GM21381 (cell line): Measurements from ENCODE around the gene HLA-B.
"Not testable (repeated sequence)": the region's sequence is repeated elsewhere in the genome, so short reads cannot be mapped to it uniquely, and the experiment has no call there.

Source experiments
- ATAC-seq: cut with Tn5 transposase; IDR thresholded peaks from one replicate; pipeline ENCODE4 v1.9.1; 2021; ENCODE audit warnings: mild to moderate bottlenecking, moderate library complexity; ENCODE audit not compliant: unreplicated experiment

The HLA-B gene

DNA sequence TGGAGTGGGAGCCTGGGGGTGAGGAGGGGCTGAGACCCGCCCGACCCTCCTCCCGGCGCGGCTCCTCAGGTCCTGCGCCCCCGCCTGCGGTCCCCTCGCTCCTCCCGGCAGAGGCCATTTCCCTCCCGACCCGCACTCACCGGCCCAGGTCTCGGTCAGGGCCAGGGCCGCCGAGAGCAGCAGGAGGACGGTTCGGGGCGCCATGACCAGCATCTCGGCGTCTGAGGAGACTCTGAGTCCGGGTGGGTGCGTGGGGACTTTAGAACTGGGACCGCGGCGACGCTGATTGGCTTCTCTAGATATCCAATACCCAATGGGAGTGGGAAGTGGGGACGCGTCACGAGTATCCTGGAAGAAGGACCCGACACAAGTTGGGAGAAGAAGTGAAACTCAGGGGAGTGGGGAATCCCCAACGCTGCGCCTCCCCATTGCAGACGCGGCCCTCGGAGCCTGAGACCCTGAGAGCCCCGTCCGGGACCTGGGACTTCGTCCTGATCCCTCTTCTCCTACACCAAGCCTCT lies at the start of gene HLA-B:
Gene HLA-B, minus strand, starts transcription at position 234 of the 521 bp plus-strand sequence. Its CDS starts 21 bp downstream, at position 213.
- ATAC-seq: peak; percentile 61

DNA sequence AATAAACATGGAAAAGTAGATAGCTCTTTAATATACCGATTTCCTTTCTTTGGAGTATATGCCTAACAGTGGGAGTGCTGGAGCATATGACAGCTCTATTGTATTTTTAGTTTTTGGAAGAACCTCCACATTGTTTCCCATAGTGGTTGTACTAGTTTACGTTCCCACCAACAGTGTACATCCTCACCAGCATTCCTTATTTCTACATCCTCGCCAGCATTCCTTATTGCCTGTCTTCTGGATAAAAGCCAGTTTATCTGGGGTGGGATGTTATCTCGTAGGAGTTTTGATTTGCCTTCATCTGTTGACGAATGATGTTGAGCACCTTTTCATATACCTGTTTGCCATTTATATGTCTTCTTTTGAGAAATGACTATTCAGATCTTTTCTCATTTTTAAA lies 49.0 kb upstream of the HLA-B start:
- ATAC-seq: no peak

DNA sequence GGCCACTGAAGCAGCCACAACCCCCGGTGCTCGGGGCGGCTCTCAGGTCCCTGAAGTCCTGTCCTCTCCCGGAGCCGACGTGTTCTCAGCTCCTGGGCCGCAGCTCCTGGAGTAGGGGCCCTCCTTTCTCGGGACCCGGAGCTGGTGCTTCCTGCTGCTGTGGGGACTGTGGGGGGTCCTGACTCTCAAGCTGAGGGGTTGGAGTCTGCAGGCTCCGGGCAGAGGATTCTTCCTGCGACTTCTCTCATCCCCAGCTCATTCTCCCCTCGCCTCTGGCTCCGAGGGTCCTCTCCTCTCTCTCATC lies 47.0 kb upstream of the HLA-B start:
- ATAC-seq: not testable (repeated sequence)

DNA sequence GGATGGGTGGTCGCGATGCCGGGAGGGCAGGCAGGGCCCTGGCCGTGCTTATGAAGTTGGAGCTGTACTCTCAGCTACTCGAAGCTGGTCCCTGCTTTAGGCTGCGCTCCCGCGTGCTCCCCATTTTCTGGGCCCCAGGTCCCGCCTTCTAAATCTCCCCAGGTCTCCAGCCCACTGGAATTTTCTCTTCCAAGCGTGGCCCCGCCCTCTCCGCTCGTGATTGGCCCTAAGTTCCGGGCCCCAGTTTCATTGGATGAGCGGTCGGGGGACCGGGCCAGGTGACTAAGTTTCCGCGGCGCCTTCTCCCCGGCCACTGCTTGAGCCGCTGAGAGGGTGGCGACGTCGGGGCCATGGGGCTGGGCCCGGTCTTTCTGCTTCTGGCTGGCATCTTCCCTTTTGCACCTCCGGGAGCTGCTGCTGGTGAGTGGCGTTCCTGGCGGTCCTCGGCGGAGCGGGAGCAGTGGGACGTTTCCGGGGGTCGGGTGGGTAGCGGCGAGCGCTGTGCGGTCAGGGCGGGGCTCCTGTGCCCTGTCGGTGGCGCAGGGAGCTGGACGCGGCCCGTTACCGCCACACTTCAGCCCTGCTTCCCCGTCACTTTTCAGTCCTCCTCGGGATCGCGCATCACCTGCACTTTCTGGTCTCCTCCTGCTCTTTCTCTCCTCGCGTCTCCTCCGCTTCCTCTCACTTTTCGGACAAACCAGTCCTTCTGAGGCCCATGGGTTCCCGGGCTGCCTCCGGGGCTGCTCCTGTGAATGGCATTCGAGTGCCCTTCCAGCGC lies 46.5 kb upstream of the HLA-B start, which contains the start of gene MICA:
Gene MICA, plus strand, starts transcription at position 313 of the 778 bp plus-strand sequence. Its CDS starts 38 bp downstream, at position 351.
- ATAC-seq: peak; percentile 58

DNA sequence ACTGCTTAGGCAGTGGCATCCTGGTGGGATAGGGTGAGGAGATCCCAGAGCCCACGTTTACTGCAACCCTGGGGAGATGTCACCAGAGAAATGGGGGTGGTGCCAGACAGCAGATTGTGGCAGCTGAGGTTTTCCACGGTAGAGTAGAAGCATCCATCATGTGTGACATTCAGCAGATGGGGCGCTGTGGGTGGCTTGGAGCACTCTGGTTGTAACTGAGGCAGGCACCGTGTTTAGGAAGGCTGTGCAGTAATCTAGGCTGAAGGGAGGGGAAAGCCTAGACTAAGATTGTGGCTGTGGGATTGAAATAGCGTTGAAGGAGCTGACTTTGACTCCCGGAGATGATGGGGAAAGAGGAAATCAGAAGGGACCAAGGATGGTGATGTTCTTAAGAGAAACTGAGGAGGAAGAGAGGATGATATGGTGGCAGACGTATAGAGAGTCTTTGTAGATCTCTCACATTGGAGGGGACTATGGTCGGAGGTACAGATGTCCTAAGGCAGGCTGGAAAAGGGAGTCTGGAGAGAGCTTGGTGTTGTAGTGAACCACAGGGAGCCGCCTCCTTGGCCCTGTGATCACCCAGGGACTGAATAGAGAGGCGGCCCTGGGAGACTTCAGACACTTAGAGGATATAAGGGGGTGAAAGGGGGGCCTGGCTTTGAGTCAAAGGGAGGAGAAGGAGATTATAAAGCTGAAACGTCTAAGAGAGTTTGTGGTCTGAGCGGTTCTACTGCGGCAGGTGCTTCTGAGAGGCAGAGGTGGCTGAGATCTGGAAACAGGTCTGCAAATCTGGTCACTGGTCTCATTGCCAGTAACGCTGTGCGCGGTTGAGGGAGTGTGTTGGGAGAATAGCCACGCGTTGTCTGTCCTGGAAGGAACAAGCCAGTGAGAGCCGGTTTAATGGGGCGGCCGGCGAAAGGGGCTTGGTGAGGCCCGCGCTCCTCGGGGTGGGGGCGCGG lies 45.6 kb upstream of the HLA-B start:
- ATAC-seq: peak; percentile 9

DNA sequence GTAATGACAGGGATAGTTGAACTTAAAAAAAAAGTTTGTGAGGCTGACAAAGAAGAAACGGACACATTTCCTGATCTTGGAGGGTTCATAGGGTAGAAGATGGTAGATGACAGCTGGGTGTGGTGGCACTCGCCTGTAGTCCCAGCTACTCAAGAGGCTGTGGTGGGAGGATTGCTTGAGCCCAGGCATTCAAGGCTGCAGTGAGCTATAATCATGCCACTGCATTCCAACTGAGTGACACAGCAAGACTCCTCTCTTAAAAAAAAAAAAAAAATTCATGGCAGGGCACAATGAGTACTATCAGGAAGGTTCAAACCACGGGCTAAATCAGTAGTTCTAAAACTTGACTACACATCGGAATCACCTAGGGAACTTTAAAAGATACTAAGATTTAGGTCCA lies 44.4 kb upstream of the HLA-B start:
- ATAC-seq: no peak

DNA sequence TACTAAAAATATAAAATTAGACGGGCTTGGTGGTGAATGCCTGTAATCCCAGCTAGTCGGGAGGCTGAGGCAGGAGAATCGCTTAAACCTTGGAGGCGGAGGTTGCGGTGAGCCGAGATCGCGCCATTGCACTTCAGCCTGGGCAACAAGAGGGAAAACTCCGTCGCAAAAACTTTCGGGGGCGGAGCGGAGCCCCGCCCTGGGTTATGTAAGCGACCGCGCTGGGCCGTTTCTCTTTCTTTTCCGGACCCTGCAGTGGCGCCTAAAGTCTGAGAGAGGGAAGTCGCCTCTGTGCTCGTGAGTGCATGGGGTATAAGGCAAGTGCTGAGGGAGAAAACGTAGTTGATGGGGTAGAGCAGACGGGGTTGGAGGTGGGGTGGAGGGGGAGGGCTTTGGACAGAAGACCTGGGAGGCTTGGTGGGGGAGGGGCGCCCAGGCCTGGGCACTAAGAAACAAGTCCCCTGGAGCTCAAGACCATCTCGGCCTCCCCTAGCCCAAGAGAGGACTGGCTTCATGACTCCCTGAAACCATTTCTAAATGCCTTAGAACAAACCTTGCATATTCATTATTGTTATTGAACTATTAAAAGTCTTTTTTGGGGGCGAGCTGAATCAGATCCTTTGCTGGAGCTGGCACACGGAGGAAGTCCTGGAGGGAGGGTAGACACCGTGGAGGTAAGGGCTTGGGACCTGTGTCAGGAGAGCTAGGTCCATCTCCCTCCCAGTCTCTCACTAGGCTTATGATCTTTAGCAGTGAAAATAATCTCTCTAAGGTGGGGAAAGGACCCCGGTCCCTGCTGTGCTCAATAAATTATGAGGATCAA lies 43.7 kb upstream of the HLA-B start:
- ATAC-seq: peak; percentile 37

DNA sequence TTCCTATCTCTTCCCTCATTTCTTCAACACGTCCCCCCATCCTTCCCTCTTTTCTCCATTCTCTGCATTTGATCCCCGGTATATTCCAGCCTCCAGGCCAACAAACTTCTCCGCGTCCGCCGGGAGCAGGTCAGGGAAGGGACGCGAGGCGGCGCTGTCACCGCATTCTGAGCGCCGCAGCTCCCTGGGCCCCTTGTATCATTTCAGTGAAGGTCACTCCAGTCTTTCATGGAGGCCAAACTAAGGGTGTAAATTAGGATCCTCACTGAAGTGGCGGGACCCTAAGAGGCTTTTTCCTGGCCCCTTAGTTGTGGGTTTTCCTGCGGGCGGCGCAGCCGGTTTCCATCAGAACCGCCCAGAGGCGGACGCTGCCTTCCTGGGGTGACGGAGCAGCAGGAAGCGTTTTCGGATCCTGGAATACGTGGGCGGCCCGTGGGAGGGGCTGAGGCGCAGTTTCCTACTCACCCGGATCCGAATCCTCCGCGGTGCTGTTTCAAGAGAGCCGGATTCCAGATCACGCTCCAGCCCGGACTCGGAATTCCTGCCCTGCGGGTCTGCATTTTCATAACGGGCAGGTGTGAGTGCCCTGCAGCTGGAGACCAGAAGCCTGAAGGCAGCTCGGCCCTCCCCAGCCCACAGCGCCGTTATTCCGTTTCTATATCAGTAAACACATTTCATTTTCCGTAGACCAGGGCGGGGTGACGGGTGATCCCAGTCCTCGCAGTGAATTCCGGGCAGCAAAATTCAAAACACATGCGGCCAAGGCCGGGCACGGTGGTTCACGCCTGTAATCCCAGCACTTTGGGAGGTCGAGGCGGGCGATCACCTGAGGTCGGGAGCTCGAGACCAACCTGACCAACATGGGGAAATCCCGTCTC lies 42.8 kb upstream of the HLA-B start:
- ATAC-seq: no peak

DNA sequence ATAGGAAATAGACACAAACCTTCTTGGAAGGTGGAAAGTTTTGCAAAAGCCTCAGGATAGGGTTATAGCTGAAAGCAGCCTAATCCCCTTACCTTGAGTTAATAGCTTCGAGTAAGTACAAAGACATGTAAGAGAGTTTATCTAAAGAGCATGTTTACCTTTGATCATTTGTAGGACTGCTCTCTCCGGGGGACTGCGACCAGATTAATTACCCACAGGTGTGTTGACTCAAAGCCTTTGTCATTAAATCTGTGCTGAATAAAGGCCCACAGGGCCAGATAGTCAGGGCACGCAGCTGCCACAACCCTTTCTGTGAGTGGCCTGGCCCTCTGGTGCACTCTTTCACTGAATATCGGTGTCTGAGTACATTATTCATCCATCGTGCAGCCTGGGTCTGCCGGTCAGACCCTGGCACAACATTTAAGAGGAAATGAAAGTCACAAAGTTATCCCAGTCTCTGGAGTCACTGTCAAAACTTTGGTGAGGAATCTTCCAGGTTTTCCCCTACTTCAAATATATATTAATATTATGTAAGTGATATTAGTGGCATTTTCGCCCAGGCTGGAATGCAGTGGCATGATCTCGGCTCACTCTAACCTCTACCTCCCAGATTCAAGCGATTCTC lies 41.0 kb upstream of the HLA-B start:
- no peak for ATAC-seq

DNA sequence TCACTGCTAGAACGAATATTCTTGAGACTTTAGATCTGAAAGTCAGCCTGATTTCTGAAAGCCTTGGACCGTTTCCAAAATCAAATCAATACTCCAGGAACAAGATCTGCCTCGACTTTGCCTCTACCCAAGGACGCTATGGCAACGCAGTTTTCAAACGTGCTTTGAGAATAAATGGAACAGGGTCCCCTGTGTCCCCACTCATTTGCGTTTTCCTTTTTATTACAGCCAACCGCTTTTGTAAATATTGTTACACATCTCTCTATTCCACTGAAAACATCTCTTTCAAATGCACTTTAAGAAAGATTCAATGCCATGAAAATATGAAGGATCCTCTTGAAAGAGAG lies 40.1 kb upstream of the HLA-B start:
- ATAC-seq: not testable (repeated sequence)

DNA sequence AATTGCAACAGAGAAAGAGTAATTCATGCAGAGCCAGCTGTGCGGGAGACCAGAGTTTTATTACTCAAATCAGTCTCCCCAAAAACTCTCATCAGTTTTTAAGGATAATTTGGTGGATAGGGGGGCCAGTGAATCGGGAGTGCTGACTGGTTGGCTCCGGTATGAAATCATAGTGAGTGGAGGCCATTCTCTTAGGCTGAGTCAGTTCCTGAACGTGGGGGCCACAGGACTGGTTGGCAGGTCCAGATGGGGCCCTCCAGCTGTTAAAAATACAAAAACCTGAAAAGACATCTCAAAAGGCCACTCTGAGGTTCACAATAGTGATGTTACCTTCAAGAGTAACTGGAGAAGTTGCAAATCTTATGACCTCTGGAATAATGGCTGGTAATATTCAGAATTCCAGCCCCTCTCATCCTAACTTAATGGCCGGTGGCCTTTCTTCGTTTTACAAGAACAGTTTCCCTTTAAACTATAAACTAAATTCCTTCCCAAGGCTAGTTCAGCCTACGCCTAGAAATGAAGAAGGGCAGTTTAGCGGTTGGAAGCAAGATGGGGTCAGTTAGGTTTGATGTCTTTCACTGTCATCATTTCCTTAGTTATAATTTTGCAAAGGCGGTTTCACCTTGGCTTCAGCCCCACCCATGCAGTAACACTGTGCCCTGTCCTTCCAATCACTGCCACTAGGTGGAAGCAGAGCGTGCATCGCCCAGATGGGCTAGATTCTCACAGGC lies 39.6 kb upstream of the HLA-B start:
- no peak for ATAC-seq

DNA sequence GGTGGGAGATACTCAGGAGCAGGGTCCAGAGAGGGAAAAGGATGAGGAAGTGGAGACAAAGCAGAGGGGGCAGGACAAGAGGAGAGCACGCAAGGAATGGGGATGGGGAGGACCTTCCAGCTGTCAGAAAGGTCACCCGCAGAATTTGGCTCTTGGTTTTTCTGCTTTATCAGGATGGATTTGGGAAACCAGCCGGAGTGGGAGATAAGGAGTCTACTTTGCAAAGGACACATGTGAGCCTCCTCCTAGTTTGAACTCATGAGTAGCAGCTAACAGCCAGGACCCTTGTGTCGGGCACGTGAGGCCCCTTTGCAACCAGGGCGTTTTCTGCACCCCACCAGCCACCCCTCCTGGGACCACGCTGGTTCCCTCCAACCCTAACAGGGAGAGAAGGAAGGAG lies 38.9 kb upstream of the HLA-B start:
- ATAC-seq: no peak

DNA sequence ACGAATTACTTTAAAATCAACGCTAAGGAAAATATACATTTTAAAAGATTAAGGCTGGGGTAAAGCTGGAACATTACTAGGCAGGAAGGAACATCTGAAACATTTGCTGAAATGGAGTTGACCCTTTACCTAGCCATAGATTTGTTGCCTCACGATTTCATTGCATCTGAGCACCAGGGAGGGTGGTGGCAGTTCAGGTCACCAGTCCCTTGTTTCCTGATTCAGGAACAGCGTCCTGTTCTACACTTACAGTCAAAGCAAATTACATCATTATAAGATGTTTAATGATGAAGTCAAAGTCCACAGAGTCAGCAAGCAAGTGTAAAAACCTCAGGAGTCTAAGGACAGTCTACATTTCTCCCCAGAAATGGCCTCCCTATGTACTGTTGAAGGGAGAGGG lies 37.4 kb upstream of the HLA-B start:
- ATAC-seq: no peak

DNA sequence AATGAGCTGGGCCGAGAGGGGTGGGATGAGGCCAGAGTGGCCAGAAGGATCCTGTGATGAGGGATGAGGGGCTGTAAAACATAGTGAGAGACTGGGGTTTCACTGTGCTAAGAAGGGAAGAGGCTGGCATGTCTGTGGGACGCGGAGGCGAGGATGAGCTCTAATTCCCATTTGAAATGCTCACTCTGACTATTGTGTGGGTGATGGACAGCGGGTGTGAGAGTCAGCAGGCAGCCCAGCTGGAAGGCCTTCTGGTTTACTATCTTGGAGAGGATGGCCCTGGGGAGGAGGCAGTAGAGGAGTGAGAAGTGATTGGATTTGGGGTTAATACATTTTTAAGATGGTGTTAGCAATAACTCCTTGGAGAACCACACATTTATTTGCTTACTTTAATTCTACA lies 37.0 kb upstream of the HLA-B start:
- no peak for ATAC-seq

DNA sequence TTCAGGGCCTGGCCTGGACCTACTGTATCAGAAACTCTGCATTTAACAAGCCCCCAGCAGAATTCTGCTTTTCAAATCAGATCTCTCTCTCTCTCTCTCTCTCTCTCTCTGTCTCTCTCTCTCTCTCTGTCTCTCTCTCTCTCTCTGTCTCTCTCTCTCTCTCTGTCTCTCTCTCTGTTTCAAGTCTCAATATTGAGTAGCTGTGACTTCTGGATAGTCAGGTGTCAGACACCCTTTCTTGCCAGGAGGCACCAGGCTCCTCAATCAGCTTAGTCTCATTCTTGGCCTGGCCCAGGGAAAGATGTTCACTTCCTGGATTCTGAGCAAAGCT lies 32.8 kb upstream of the HLA-B start:
- ATAC-seq: not testable (repeated sequence)

DNA sequence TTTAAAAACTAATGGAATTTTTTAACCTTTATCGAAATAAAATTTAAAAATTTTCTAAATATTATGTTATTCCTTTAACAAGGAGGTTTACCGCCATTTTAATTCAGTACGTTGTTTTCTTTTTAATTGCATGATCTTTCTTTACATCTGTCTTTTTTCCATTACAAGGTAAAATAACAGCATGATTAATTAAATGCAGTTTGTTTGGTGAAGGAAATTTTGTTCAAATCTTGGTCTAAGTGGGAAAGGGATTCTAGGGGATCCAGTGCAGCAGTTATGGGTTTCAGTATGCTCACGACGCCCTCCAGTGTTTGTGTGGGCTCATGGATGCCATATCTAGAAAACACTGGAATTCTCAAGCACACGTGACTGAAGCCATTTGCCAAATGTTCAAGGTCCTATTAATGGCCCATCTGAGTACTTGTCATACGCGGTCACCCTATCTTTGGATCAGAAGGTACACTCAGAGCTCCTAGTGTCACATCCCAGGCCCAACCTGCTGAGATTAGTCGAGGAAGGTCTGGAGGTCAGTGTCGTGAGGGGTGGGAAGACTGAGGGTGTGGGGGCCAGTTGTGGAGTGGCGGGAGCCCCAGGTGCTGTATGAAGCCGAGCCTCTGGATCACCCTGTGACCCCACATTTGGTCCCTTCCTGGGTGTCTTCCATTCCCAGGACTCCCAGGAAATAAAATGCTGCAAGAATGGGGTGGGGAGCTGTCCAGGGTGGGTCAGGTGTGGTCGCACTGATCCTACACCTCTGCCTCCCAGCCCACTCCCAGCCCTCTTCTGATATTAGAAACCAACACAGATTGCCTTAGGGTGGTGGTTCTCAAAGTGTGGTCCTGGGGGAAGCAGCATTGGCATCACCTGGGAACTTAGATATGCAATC lies 32.2 kb upstream of the HLA-B start:
- ATAC-seq: not testable (repeated sequence)

DNA sequence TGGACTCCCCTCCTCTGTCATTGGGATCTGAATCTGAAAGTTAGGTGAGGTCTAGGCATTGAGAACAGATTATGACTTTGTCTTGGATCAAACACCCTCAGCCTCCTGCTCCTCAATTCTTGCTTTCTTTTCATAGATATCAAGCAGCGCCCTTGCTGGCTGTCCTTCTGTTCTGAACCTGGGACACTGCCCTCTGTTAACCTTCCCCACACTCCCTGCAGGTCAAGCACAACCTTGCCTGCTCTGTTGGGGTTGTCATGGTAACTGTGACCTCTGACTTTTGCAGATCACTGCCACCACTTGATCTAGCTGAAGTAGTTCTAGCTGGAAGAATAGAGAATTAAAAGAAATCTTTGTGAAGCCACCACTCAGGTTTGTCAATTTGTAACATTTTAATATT lies 30.0 kb upstream of the HLA-B start:
- ATAC-seq: no peak

DNA sequence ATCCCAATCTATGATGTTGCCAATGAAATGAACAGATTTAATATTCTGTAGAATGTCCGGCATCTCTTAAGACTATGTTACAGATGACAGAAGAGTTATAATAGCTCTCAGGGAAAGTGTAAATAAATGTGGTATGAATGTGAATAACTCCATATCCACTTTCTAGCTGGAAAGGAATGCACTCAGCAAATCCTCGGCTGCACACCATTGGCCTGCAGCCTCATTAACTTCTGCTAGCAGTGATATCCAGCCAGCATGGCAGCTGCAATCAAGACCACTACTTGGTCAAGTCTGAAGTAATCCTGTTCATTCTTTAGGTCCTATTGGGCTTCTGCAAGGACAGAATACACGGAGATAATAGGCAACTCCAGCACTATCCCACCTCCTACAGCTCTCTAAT lies 29.1 kb upstream of the HLA-B start:
- no peak for ATAC-seq
